HG03378 (cell line): Measurements from ENCODE around the gene ARHGAP44.
A peak's percentile ranks its signal among the peaks of the same experiment; 100 is the strongest.

Source experiments
- ATAC-seq: cut with Tn5 transposase; IDR thresholded peaks from one replicate; pipeline ENCODE4 v1.9.1; 2021; ENCODE audit warnings: mild to moderate bottlenecking, moderate library complexity; ENCODE audit not compliant: unreplicated experiment

The ARHGAP44 gene

GRCh38 chr17:13017655-13018459 lies 228.6 kb downstream of the ARHGAP44 start, which contains the start of gene ELAC2:
ELAC2 (minus strand) TSS chr17:13018027; CDS start chr17:13017947, 80 bp downstream.
- ATAC-seq: peak; percentile 97

- no peak for ATAC-seq
These were observed 234.7 kb downstream of the ARHGAP44 start for GRCh38 chr17:13024016-13024415.

- peak; percentile 74 for ATAC-seq
These were observed 235.4 kb downstream of the ARHGAP44 start for GRCh38 chr17:13024526-13025257.

- ATAC-seq: no peak
These were observed 235.9 kb downstream of the ARHGAP44 start for GRCh38 chr17:13025258-13025627.

GRCh38 chr17:13025687-13026086 lies 236.4 kb downstream of the ARHGAP44 start:
- no peak for ATAC-seq

- ATAC-seq: no peak
These were observed 237.9 kb downstream of the ARHGAP44 start for GRCh38 chr17:13027246-13027645.

GRCh38 chr17:13029340-13029739 lies 240.0 kb downstream of the ARHGAP44 start:
- ATAC-seq: no peak

GRCh38 chr17:13030056-13030455 lies 240.8 kb downstream of the ARHGAP44 start:
- ATAC-seq: no peak

- ATAC-seq: peak; percentile 59
These were observed 241.4 kb downstream of the ARHGAP44 start for GRCh38 chr17:13030459-13031300.

- ATAC-seq: peak; percentile 67
These were observed 242.5 kb downstream of the ARHGAP44 start for GRCh38 chr17:13031718-13032350.

GRCh38 chr17:13035420-13035819 lies 246.1 kb downstream of the ARHGAP44 start:
- ATAC-seq: no peak

- ATAC-seq: no peak
These were observed 247.5 kb downstream of the ARHGAP44 start for GRCh38 chr17:13036751-13037150.

- ATAC-seq: no peak
These were observed 249.8 kb downstream of the ARHGAP44 start for GRCh38 chr17:13038931-13039665.
